GM18519 (cell line): ENCODE measurements around the gene EPSTI1.
"Not testable (repeated sequence)": the region's sequence is repeated elsewhere in the genome, so short reads cannot be mapped to it uniquely, and the experiment has no call there.

ENCODE experiments used
- ATAC-seq: cut with Tn5 transposase; IDR thresholded peaks from one replicate; pipeline ENCODE4 v1.9.1; 2021; ENCODE audit warnings: mild to moderate bottlenecking, moderate library complexity; ENCODE audit not compliant: unreplicated experiment, low FRiP score

EPSTI1 gene

GRCh38 chr13:42862370-42862769, 129.7 kb downstream of the EPSTI1 start:
- not testable (repeated sequence) for ATAC-seq

GRCh38 chr13:42860485-42860884, 131.6 kb downstream of the EPSTI1 start:
- no peak for ATAC-seq

DNA sequence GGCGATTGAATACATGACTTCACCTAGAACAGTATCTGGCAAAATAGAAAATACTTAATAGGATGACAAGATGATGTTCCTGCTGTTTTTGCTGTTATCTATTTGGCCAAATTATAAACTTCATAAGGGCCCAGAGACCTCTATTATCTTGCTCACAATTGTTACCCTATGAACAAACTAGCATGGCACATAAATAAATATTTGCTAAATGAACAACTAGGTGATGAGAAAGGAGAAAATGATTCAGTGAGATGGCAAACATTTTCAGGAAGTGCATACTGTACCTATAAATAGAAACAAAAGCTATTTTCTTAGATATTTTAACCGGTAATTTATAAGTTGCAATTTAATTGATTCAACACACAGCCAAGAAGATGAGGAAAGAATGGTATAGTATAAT, 132.3 kb downstream of the EPSTI1 start:
- ATAC-seq: no peak

DNA sequence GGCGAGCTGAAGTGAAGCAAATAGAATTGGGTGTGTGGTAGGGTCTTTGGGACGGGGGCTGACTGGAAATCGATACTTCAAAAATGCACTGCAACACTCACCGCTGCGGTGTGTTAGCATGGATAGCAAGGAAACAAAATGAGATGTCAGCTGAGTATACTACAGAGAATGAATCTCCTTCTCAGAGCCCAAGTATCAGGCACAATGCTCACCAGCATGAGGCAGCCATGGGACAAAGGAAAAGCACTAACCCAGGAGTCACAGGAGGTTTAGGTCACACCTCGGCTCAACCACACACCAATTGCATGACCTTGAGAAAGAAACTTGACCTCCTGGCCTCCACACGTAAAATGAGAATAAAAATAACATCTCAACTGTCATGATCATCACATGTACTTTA, 136.6 kb downstream of the EPSTI1 start:
- no peak for ATAC-seq

DNA sequence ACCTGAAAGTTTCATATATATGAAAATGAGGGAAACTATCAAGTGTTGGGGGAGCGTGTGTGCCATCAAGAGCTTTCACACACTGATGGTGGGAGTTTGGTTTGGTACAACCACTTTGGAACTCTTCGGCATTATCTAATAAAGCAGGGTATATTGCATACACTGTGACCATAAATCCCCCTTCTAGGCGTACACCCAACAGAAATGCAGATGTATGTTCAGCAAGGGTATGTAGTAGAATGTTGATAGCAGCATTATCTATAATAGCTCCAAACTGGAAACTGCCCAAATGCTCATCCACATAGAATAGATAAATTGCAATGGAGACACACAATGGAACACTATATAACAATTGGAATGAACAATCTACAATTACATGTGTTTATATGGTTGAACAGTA, 139.9 kb downstream of the EPSTI1 start:
- no peak for ATAC-seq

GRCh38 chr13:42849200-42849599, 142.8 kb downstream of the EPSTI1 start:
- ATAC-seq: no peak

GRCh38 chr13:42847891-42848663, 144.0 kb downstream of the EPSTI1 start:
- no peak for ATAC-seq

DNA sequence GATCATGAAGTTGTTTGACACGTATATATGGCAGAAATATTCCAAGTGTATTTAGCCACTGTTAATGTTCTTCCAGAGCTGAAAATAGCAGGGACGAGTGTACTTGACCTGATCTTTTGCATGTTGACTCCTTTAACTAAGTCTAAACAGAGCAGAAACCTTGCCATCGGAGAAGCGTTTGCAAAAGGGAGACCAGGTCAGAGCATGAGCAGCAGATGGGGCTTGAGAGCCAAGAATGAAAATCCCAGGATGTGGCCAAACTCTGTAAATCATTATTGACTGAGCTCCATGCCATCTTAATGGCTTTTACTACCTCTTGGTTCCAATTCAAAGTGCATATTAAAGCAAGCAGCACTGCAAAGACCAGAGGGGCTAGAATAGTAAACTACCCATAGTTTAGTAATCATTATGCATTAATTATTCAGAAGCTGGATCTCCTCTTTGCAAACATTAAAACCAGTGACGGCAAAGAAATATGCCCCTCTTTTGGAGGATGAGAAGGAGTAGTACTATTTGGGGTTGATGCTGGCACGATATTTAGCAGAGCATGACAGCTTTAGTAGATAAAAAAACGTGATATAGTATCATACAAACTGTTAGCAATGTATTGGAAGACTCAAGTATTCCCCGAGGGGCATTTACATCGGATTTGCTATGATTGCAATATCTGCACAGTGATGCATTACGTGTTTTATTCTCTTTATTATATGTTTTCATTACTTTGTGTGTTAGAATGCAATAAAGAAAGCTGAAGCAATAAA, 154.9 kb downstream of the EPSTI1 start:
- ATAC-seq: no peak
